ENCODE measurements around the gene SDHC.
"Not testable (repeated sequence)": the region's sequence is repeated elsewhere in the genome, so short reads cannot be mapped to it uniquely, and the experiment has no call there.

DNA sequence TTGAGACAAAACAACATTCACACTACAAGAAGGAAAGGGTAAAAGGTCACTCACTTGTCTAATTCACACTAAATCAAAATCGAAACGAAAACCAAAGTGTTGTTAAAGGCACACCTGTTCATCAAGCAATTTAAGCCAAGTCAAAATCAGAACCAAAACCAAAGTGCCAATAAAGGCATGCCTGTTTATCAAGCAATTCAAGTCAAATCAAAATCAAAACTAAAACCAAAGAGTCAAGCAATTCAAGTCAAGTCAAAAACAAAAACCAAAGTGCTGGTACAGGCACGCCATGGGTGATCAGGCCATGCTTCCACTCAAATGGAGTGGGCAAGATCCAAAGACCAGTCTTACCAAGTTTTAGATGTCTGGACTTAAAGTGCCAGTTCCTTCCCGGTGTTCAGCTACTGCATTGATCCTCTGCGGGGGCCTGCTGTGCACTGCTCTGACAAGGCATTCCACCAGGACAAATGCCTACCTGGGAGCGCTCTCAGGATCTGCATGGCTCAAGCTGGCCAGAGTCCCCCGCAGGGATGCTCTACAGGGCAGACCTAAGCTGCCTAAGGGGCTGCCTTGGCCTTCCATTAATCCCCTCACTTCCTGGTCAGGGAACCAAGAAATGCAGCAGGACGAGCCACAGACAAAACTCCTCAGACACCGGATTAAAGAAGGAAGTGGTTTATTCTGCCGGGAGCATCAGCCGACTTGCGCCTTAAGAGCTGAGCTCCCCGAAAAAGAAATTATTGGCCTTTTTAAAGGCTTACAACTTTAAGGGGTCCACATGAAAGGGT, 95.9 kb downstream of the SDHC start:
- TF ChIP-seq, protein P1, sequence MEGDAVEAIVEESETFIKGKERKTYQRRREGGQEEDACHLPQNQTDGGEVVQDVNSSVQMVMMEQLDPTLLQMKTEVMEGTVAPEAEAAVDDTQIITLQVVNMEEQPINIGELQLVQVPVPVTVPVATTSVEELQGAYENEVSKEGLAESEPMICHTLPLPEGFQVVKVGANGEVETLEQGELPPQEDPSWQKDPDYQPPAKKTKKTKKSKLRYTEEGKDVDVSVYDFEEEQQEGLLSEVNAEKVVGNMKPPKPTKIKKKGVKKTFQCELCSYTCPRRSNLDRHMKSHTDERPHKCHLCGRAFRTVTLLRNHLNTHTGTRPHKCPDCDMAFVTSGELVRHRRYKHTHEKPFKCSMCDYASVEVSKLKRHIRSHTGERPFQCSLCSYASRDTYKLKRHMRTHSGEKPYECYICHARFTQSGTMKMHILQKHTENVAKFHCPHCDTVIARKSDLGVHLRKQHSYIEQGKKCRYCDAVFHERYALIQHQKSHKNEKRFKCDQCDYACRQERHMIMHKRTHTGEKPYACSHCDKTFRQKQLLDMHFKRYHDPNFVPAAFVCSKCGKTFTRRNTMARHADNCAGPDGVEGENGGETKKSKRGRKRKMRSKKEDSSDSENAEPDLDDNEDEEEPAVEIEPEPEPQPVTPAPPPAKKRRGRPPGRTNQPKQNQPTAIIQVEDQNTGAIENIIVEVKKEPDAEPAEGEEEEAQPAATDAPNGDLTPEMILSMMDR (IDR thresholded peaks at IDR 0.05 in 2 of 3, conservative IDR thresholded peaks at IDR 0.05 in 1 of 3; ENCODE audit: borderline replicate concordance in 1 of 3, insufficient read depth in 1 of 3, low read depth in 2 of 3, low read length in 2 of 3): not testable (repeated sequence)
- TF ChIP-seq, protein P2, sequence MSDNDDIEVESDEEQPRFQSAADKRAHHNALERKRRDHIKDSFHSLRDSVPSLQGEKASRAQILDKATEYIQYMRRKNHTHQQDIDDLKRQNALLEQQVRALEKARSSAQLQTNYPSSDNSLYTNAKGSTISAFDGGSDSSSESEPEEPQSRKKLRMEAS (IDR thresholded peaks at IDR 0.05): not testable (repeated sequence)
- not testable (repeated sequence) for TF ChIP-seq YY1 (IDR thresholded peaks at IDR 0.05; ENCODE audit: extremely low read depth, insufficient replicate concordance, low read depth, low read length)

Measured in HCT116 (cell line).